Immature natural killer cell (primary cell): Measurements from ENCODE around the gene SHISA5. TPM values are rescaled to one million over a fixed set of nuclear protein-coding genes. Genes with fewer than 3 reads are reported as not detected.

Experiments
- DNase-seq, 3 donors: peaks; one replicate each; pipeline ENCODE4 v3.0.0; 2022; ENCODE audit warnings: mixed read lengths in 1 of 3
- H3K27ac Mint-ChIP-seq, 6 donors: one replicate each; pipeline ENCODE4 v1.8.0; 2020; ENCODE audit warnings: mixed read lengths in 6 of 6, mild to moderate bottlenecking in 5 of 6, inconsistent platforms in 4 of 6, moderate library complexity in 3 of 6
- H3K27me3 Mint-ChIP-seq, 3 donors: one replicate each; pipeline ENCODE4 v1.8.0; 2020 to 2021; ENCODE audit warnings: low read depth in 3 of 3, mild to moderate bottlenecking in 3 of 3, mixed read lengths in 3 of 3, moderate library complexity in 3 of 3, inconsistent platforms in 1 of 3
- H3K36me3 Mint-ChIP-seq, 3 donors: one replicate each; pipeline ENCODE4 v1.8.0; 2020; ENCODE audit warnings: mixed read lengths in 3 of 3, inconsistent platforms in 2 of 3, mild to moderate bottlenecking in 2 of 3
- H3K4me1 Mint-ChIP-seq, 2 donors: one replicate each; pipeline ENCODE4 v1.8.0; 2020; ENCODE audit warnings: inconsistent platforms in 2 of 2, mild to moderate bottlenecking in 2 of 2, mixed read lengths in 2 of 2, moderate library complexity in 1 of 2
- H3K4me3 Mint-ChIP-seq, 5 donors: one replicate each; pipeline ENCODE4 v1.8.0; 2020; ENCODE audit warnings: mild to moderate bottlenecking in 5 of 5, mixed read lengths in 5 of 5, inconsistent platforms in 3 of 5, moderate library complexity in 3 of 5
- H3K9me3 Mint-ChIP-seq, 6 donors: one replicate each; pipeline ENCODE4 v1.8.0; 2020; ENCODE audit warnings: mild to moderate bottlenecking in 6 of 6, mixed read lengths in 6 of 6, inconsistent platforms in 4 of 6, moderate library complexity in 3 of 6
- polyA plus RNA-seq, 3 donors: library from polyadenylated mRNA; unstranded; fragments of 300-500 nt; fragmentation: Illumina TruSeq; gene quantifications; one replicate each; pipeline ENCODE4 v1.2.3, GENCODE V29; 2021

The SHISA5 gene
- polyA plus RNA-seq, 3 donors from 2014 or later: 351 to 618 (median 505) TPM

GRCh38 chr3:48434591-48435222 is 69.3 kb downstream of the SHISA5 start:
- Mint-ChIP-seq H3K36me3 (peaks cover 0 to 7% (median 0%) of the 10 kb centered on the region in 3 donors), H3K4me1 (peaks cover 26 to 38% of the 10 kb centered on the region in 2 donors), H3K4me3 (no peak overlapping the region), H3K9me3 (no peaks in the 10 kb centered on the region), H3K27me3 (peaks cover 0 to 1% (median under 1%) of the 10 kb centered on the region in 3 donors), H3K27ac (peak overlapping the region in 2 of 6 donors; percentile 18 to 58)
- DNase-seq: no peak

GRCh38 chr3:48433472-48434118 is 70.4 kb downstream of the SHISA5 start:
- H3K4me3 Mint-ChIP-seq: no peak overlapping the region
- no peak overlapping the region for H3K27ac Mint-ChIP-seq

GRCh38 chr3:48432411-48433371 is 71.3 kb downstream of the SHISA5 start:
- no peak overlapping the region for H3K27ac Mint-ChIP-seq
- H3K27me3 Mint-ChIP-seq: no peaks in the 10 kb centered on the region
- no peaks in the 10 kb centered on the region for H3K9me3 Mint-ChIP-seq
- H3K36me3 Mint-ChIP-seq: peaks cover 0 to 7% (median 0%) of the 10 kb centered on the region in 3 donors
- no peak overlapping the region for H3K4me3 Mint-ChIP-seq
- peak in 1 of 3 donors; percentile 16 for DNase-seq
- peaks cover 13 to 26% of the 10 kb centered on the region in 2 donors for H3K4me1 Mint-ChIP-seq

More at GRCh38 chr3:48433472-48434118, 70.4 kb downstream of the SHISA5 start:
- no peaks in the 10 kb centered on the region for H3K27me3 Mint-ChIP-seq
- peaks cover 15 to 29% of the 10 kb centered on the region in 2 donors for H3K4me1 Mint-ChIP-seq
- H3K36me3 Mint-ChIP-seq: peaks cover 0 to 7% (median 0%) of the 10 kb centered on the region in 3 donors
- no peaks in the 10 kb centered on the region for H3K9me3 Mint-ChIP-seq
- no peak for DNase-seq

- Mint-ChIP-seq H3K4me1 (peaks cover 13 to 24% of the 10 kb centered on the region in 2 donors), H3K9me3 (no peaks in the 10 kb centered on the region), H3K36me3 (peaks cover 0 to 7% (median 0%) of the 10 kb centered on the region in 3 donors), H3K27me3 (peaks cover 2 to 4% (median 3%) of the 10 kb centered on the region in 3 donors), H3K27ac (peak overlapping the region in 2 of 6 donors; percentile 20 to 34), H3K4me3 (peak overlapping the region; percentile 63 to 83 (median 76))
- DNase-seq: no peak
Observed at GRCh38 chr3:48431224-48432029, 72.5 kb downstream of the SHISA5 start.

GRCh38 chr3:48430708-48431101 is 73.3 kb downstream of the SHISA5 start:
- H3K9me3 Mint-ChIP-seq: no peaks in the 10 kb centered on the region
- peak overlapping the region in 3 of 6 donors; percentile 20 to 40 (median 34) for H3K27ac Mint-ChIP-seq
- H3K36me3 Mint-ChIP-seq: peaks cover 0 to 7% (median 0%) of the 10 kb centered on the region in 3 donors
- peaks cover 2 to 4% (median 3%) of the 10 kb centered on the region in 3 donors for H3K27me3 Mint-ChIP-seq
- peak overlapping the region; percentile 63 to 83 (median 76) for H3K4me3 Mint-ChIP-seq
- H3K4me1 Mint-ChIP-seq: peaks cover 13 to 24% of the 10 kb centered on the region in 2 donors
- DNase-seq: no peak

- peaks cover 13 to 22% of the 10 kb centered on the region in 2 donors for H3K4me1 Mint-ChIP-seq
- H3K36me3 Mint-ChIP-seq: peaks cover 0 to 7% (median 0%) of the 10 kb centered on the region in 3 donors
- DNase-seq: no peak
- H3K27me3 Mint-ChIP-seq: peaks cover 2 to 4% (median 3%) of the 10 kb centered on the region in 3 donors
- H3K27ac Mint-ChIP-seq: peak within 1 kb of the TSS in 5 of 6 donors; percentile 24 to 83 (median 34)
- no peaks in the 10 kb centered on the region for H3K9me3 Mint-ChIP-seq
- H3K4me3 Mint-ChIP-seq: peak within 1 kb of the TSS; percentile 63 to 83 (median 76)
Observed at GRCh38 chr3:48429960-48430707, 73.8 kb downstream of the SHISA5 start, which contains the start of gene PLXNB1. Gene PLXNB1, minus strand, starts transcription at chr3:48430086. Its CDS starts 5,475 bp downstream, at chr3:48424611.

- Mint-ChIP-seq H3K27me3 (peaks cover 2 to 4% (median 3%) of the 10 kb centered on the region in 3 donors), H3K4me3 (peak overlapping the region; percentile 63 to 83 (median 76)), H3K4me1 (peaks cover 11 to 20% of the 10 kb centered on the region in 2 donors)
Observed at GRCh38 chr3:48429317-48429959, 74.5 kb downstream of the SHISA5 start.

GRCh38 chr3:48428572-48429316 is 75.2 kb downstream of the SHISA5 start:
- H3K27me3 Mint-ChIP-seq: peaks cover 2 to 4% (median 3%) of the 10 kb centered on the region in 3 donors
- no peak for DNase-seq
- peaks cover 0 to 7% (median 0%) of the 10 kb centered on the region in 3 donors for H3K36me3 Mint-ChIP-seq
- no peaks in the 10 kb centered on the region for H3K9me3 Mint-ChIP-seq
- peak overlapping the region in 1 of 6 donors; percentile 34 for H3K27ac Mint-ChIP-seq
- peaks cover 5 to 17% of the 10 kb centered on the region in 2 donors for H3K4me1 Mint-ChIP-seq
- H3K4me3 Mint-ChIP-seq: peak overlapping the region; percentile 53 to 70 (median 63)

More at GRCh38 chr3:48429317-48429959, 74.5 kb downstream of the SHISA5 start:
- H3K36me3 Mint-ChIP-seq: peaks cover 0 to 7% (median 0%) of the 10 kb centered on the region in 3 donors
- H3K27ac Mint-ChIP-seq: peak overlapping the region in 2 of 6 donors; percentile 24 to 34
- H3K9me3 Mint-ChIP-seq: no peaks in the 10 kb centered on the region
- DNase-seq: peak; percentile 48 to 58 (median 48)

GRCh38 chr3:48428088-48428571 is 75.8 kb downstream of the SHISA5 start:
- Mint-ChIP-seq H3K27me3 (peaks cover 2 to 4% (median 3%) of the 10 kb centered on the region in 3 donors), H3K4me1 (peaks cover 5 to 17% of the 10 kb centered on the region in 2 donors), H3K36me3 (peaks cover 0 to 7% (median 0%) of the 10 kb centered on the region in 3 donors), H3K9me3 (no peaks in the 10 kb centered on the region), H3K27ac (peak overlapping the region in 2 of 6 donors; percentile 34 to 35), H3K4me3 (peak overlapping the region; percentile 53 to 70 (median 63))
- DNase-seq: no peak

- peaks cover 5 to 17% of the 10 kb centered on the region in 2 donors for H3K4me1 Mint-ChIP-seq
- H3K27ac Mint-ChIP-seq: no peak overlapping the region
- no peak for DNase-seq
- no peaks in the 10 kb centered on the region for H3K9me3 Mint-ChIP-seq
- H3K4me3 Mint-ChIP-seq: peak overlapping the region; percentile 53 to 70 (median 63)
- peaks cover 3 to 4% (median 4%) of the 10 kb centered on the region in 3 donors for H3K27me3 Mint-ChIP-seq
- H3K36me3 Mint-ChIP-seq: peaks cover 0 to 7% (median 0%) of the 10 kb centered on the region in 3 donors
Observed at GRCh38 chr3:48427630-48427962, 76.4 kb downstream of the SHISA5 start.
